Chondrocyte (in vitro differentiated cells): ENCODE measurements around the gene PI4KA. TPM values are rescaled to one million over a fixed set of nuclear protein-coding genes. Genes with fewer than 3 reads are reported as not detected.

Experiments
- DNase-seq: peaks from one replicate; pipeline ENCODE4 v3.0.0; 2021; ENCODE audit warnings: mixed read lengths, low spot score
- H3K27ac Mint-ChIP-seq: one replicate; pipeline ENCODE4 v1.8.0; 2021; ENCODE audit warnings: mild to moderate bottlenecking, moderate library complexity, mixed read lengths; ENCODE audit not compliant: unreplicated experiment
- H3K27me3 Mint-ChIP-seq: 2 replicates; pipeline ENCODE4 v1.8.0; 2021; ENCODE audit warnings: low read depth, mixed read lengths
- H3K36me3 Mint-ChIP-seq: 2 replicates; pipeline ENCODE4 v1.8.0; 2021; ENCODE audit warnings: low read depth, mixed read lengths
- H3K4me1 Mint-ChIP-seq: 2 replicates; pipeline ENCODE4 v1.8.0; 2021; ENCODE audit warnings: low read depth, mild to moderate bottlenecking, mixed read lengths
- H3K4me3 Mint-ChIP-seq: one replicate; pipeline ENCODE4 v1.8.0; 2021; ENCODE audit warnings: mild to moderate bottlenecking, moderate library complexity, mixed read lengths; ENCODE audit not compliant: unreplicated experiment
- H3K9me3 Mint-ChIP-seq: 2 replicates; pipeline ENCODE4 v1.8.0; 2021; ENCODE audit warnings: low read depth, mixed read lengths
- CTCF ChIP-seq: fragments of 200-600 bp; sonication (generic); IDR thresholded peaks from 2 replicates; pipeline ENCODE4 v1.5.0; 2021; ENCODE audit warnings: antibody characterized with exemption, mild to moderate bottlenecking, moderate library complexity
- total RNA-seq: library from RNA; stranded (reverse); gene quantifications from 3 replicates; pipeline ENCODE4 v1.2.1, GENCODE V29; 2021

The PI4KA gene
- total RNA-seq, 1 donor from 2014 or later: 68.3 TPM

GRCh38 chr22:20727118-20728015 lies 131.2 kb downstream of the PI4KA start:
- Mint-ChIP-seq H3K27me3 (no peaks in the 10 kb centered on the region), H3K36me3 (peaks cover 35% of the 10 kb centered on the region), H3K27ac (no peak overlapping the region), H3K9me3 (no peaks in the 10 kb centered on the region), H3K4me3 (no peak overlapping the region), H3K4me1 (no peaks in the 10 kb centered on the region)
- no peak for TF ChIP-seq CTCF
- no peak for DNase-seq

- no peaks in the 10 kb centered on the region for H3K4me1 Mint-ChIP-seq
- DNase-seq: no peak
- H3K27ac Mint-ChIP-seq: no peak overlapping the region
- peaks cover 40% of the 10 kb centered on the region for H3K36me3 Mint-ChIP-seq
- H3K4me3 Mint-ChIP-seq: no peak overlapping the region
- H3K9me3 Mint-ChIP-seq: no peaks in the 10 kb centered on the region
- H3K27me3 Mint-ChIP-seq: no peaks in the 10 kb centered on the region
- TF ChIP-seq CTCF: no peak
These were observed 132.5 kb downstream of the PI4KA start for GRCh38 chr22:20725987-20726558.

- H3K9me3 Mint-ChIP-seq: no peaks in the 10 kb centered on the region
- DNase-seq: no peak
- H3K27me3 Mint-ChIP-seq: no peaks in the 10 kb centered on the region
- no peak overlapping the region for H3K4me3 Mint-ChIP-seq
- no peaks in the 10 kb centered on the region for H3K4me1 Mint-ChIP-seq
- no peak overlapping the region for H3K27ac Mint-ChIP-seq
- H3K36me3 Mint-ChIP-seq: peaks cover 42% of the 10 kb centered on the region
- no peak for TF ChIP-seq CTCF
These were observed 133.7 kb downstream of the PI4KA start for GRCh38 chr22:20724676-20725454.

GRCh38 chr22:20721409-20722218 lies 137.0 kb downstream of the PI4KA start:
- Mint-ChIP-seq H3K4me1 (no peaks in the 10 kb centered on the region), H3K9me3 (no peaks in the 10 kb centered on the region), H3K27ac (no peak overlapping the region), H3K27me3 (no peaks in the 10 kb centered on the region), H3K4me3 (no peak overlapping the region), H3K36me3 (peaks cover 24% of the 10 kb centered on the region)
- TF ChIP-seq CTCF: no peak
- peak; percentile 55 for DNase-seq
